Cerebellar cortex (tissue), 1 donor: ENCODE measurements around the gene CCDC106.

ENCODE experiments used
- DNase-seq: peaks from one replicate; pipeline ENCODE4 v3.0.0-alpha.2; 2015; ENCODE audit warnings: low spot score

CCDC106 gene

DNA sequence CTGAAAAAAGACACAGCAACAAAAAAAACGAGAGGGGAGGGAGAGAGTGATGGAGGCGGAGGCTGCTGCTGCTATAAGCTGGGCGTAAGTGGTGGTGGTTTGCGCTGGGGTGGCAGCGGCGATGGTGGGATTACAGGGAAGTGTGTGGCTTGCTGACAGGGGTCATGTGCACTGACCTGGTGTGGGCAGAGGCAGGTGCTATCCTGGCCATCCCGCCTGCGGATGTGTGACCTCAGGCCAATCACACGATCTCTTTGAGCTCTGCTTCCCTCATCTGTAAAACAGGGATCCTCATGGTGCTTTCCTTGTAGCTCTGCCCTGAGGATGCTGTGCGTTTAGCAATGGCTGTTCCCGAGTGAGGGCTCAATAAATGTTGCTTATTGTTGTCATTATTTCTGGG is 10.5 kb upstream of the CCDC106 start:
- no peak for DNase-seq

DNA sequence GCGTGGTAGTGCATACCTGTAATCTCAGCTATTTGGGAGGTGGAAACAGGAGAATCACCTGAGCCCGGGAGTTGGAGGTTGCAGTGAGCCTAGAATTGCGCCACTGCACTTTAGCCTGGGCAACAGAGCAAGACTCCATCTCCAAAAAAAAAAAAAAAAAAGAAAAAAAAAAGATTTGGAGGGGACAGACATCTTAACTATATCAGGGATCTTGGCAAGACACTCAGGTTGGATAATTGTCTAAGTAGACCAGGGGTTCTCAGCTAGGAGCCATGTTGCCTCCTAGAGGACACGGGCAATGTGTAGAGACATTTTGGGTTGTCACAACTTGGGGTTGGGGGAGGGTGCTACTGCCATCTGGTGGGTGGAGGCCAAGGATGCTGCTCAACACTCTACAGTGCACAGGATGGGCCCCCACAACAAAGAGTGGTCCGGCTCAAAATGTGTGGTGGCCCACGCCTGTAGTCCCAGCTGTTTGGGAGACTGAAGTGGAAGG is 9.1 kb upstream of the CCDC106 start:
- DNase-seq = no peak

DNA sequence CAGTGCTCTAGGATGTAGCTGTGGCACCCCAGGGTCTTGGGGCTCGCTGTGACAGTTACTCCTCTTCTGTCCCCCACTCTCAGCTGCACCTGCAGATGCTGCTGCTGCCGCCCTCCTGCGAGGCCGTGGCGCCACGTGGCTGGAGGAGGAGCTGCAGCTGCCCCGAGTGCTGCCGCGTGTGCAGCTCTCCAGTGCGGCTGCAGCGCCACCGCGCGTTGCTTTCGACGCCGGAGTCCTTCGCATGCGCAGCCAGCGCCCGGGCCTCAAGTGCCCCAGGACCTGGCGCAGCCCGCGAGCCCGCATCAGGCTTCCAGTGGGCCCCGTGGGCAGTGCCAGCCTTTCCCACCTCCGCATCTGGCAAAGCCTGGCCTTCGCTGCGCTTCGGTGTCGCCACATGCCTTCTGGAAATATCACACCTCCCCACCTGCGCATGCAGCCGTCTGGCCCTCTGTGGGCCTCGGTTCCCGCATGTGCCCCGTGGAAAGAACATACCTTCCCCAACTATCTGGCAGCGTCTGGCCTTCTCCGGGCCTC is 7.9 kb upstream of the CCDC106 start:
- DNase-seq = no peak

DNA sequence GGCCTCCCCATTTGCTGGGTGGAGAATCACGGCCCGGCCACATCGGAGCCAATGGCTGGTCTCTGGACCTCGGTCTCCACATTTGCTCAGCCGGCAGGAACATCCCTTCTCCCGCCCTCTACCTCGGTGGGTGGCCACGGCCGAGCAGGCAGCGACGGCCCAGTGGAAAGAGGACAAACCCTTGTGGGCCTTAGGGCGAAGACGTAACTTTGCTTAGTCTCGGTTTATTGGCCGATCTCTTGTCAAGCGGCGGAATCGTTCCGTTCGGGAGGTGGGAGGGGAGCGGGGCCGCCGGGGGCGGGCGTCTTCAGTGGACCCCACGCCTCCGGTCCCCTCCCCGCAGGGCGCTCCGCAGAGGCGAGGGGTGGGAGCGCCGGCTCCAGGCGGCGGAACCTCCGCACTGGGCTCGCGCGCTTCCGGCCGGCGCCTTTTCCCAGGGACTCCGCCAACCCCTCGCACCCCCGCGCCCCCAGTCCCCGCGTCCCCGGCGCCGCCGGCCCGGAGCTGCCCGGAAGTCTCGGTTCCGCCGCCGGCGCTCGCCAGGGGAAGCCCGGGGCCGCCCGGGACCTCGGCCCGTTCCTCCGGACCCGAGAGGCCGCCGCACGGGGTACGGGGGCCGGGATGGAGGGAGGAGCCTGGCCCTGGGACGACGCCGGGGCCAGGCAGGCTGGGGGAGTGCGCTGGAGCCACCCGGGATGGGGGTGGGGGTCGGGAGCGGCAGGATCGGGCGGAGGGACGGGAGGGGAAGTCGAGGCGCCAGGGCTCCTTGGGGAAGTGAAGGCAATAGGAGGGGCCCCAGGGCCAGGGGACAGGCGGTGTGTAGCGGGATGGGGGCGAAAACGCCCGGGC is 7.2 kb upstream of the CCDC106 start, which contains the start of gene ZNF580:
ZNF580 (plus strand) TSS at position 426 of the 849 bp plus-strand sequence. CDS start 1,507 bp downstream, outside the sequence.
- peak; percentile 69 for DNase-seq

DNA sequence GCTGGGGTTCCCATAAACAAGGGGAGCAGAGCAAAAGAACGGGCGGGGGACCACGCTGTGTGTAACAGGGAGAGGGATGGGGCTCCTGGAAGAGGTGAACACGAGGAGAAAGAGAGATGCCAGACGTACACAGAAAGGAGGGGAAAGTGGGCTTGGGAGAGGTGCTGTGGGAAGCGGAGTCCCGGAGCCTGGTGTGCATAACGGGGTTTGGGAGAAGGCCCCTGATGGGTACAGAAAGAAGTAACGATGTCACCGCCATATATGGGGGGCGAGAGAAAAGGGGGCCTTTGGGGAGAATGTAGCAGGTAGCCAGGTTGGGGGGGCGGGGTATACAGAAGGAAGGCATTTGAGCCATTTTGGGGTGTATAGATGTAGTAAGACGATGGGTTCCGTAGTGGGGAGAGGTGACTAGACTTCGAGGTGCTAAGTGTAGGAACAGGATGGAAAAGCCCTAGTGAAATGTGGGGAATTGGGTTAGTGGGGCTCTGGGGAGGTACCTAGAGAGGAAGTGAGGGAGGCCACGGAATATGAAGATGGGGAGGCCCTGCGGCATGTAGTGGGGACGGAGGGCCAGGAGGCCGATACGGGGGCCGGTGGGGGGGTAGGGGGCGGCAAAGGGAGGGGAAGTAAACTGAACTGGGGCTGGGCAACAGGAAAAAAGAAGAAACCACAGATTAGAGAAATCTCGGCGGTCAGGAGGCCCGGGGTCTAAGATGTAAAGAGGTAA is 6.4 kb upstream of the CCDC106 start:
- DNase-seq = peak; percentile 51

DNA sequence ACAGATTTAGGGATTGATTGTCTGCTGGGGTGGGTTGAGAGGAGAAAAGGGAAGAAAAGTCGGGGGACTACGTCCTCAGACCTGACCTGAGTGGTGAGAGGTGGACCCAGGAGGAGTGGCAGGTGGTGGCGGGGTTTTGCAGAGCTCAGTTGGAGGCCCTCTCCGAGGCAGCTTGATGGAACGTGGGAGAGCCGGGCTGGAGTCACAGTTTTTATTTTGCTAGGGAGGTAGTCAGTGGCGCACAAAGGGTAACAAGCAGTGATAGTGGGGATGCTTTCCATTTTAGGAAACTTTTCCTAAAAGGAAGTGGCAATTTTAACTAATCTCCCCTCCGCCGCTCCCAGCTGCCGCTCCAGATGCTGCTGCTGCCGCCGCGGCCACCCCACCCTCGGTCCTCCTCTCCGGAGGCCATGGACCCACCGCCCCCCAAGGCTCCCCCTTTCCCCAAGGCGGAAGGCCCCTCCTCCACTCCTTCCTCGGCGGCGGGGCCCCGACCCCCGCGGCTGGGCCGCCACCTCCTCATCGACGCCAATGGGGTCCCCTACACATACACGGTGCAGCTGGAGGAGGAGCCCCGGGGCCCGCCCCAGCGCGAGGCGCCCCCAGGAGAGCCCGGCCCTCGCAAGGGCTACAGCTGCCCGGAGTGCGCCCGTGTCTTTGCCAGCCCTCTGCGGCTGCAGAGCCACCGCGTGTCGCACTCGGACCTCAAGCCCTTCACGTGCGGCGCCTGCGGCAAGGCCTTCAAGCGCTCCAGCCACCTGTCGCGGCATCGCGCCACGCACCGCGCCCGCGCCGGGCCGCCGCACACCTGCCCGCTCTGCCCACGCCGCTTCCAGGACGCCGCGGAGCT is 5.6 kb upstream of the CCDC106 start:
- DNase-seq = no peak

DNA sequence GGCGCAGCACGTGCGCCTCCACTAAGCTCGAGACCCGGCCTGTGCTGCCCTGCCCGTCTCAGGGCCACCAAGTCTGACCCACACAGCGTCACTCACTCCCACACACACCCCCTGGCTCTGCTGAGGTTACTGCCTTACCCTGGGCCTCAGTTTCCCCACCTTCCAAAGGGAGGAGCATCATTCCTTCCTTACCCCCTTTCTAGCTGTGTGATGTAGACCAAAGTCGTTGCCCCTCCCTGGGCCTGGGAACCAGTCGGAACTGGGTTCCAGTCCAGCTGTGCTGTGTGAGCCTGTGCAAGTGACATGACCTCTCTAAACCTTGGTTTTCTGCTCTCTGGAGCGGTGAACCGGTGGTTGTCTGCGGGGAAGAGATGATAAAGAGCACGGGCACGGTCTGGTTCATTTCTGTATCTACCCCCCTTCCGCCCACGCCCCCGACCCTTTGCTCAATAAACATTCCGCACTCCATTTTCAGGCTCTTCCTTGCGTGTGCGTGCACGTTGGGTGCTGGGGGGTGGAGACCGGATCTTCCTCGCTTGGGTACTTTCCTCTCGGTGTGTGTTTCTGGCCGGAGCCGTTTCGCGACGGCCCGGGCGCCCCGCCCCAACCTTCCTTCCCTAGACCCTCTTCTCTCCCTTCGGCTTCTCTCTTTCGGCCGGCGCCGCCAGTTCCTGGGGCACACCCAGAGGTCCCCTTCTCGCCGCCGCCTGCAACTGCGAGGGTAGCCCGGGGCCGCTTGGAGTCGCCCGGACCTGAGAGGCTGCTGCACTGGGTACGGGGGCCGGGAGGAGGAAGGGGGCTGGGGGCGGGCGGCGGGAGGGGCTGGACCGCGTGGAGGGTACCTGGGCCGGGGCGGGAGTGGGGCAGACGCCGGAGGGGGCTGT is 4.8 kb upstream of the CCDC106 start, which contains the start of gene ZNF581:
ZNF581 (plus strand) TSS at position 647 of the 884 bp plus-strand sequence. CDS start 923 bp downstream, outside the sequence.
- DNase-seq = peak; percentile 77

DNA sequence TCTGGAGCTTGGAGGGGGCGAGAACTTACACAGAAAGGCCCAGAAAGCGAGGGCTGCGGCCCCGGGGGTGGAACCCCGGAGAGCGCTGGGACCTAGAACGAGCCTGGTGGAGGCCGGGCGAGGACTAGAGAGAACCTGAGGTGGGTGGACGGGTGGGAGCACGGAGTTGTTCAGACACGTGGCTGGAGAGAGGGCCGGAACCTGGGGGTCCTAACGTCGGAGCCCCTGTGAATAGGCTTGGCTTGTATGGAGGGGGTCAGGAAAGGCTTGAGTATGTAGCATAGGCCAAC is 4.2 kb upstream of the CCDC106 start:
- DNase-seq = no peak

DNA sequence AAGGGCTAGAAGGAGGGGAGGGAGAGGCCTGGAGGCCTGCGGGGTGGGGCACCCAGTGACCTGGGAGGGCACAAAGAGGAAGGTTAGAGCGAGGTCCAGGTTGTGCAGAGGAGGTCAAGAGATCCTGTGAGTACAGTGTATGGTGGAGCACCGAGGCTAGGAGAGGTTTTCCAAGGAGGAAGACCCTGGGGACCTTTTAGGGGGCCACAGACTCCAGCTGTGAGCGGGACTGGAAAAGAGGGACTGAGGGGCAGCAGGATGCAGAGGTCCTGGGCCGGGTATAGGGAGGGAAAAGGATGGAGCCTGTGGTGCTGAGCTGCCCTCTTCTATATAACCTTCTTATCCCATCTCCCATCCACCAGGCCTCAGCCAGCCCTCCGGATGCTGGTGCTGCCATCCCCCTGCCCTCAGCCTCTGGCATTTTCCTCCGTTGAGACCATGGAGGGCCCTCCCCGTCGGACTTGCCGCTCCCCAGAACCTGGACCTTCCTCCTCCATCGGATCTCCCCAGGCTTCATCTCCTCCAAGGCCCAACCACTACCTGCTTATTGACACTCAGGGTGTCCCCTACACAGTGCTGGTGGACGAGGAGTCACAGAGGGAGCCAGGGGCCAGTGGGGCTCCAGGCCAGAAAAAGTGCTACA is 3.7 kb upstream of the CCDC106 start:
- no peak for DNase-seq

DNA sequence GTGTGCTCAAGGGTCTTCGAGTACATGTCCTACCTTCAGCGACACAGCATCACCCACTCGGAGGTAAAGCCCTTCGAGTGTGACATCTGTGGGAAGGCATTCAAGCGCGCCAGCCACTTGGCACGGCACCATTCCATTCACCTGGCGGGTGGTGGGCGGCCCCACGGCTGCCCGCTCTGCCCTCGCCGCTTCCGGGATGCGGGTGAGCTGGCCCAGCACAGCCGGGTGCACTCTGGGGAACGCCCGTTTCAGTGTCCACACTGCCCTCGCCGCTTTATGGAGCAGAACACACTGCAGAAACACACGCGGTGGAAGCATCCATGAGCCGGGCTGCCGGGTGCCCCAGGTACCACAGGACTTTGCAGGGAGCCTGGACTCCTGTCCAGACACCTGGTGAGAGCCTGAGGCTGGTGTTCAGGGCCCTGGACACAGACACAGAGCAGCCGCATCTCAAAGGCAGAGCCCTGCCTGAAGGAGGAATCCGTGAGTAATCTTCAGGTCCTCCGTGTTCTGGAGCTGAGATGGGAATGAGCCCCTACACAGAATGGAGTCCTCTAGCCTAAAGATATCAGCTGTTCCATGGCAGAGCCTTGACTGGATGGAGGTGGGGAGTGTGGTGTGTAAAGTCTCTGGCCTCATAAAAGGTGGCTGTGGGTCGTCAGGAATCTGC is 3.0 kb upstream of the CCDC106 start:
- no peak for DNase-seq

DNA sequence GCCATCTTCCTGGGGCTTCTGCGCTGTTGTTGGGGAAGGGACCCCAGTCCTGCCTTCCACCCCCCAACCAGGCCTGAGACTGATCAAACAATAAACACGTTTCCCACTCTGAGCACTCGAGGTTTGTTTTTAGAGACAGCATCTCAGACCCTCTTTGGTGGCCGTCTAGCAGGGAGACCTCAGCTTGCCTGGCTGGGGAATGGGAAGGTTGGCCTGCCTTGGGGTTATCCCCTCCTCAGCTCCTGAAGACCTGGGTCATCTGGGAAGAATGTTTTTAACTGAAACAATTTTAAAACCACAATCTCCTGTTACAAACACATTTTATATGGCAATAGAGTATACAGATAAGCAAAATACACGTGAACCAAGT is 2.5 kb upstream of the CCDC106 start:
- no peak for DNase-seq

DNA sequence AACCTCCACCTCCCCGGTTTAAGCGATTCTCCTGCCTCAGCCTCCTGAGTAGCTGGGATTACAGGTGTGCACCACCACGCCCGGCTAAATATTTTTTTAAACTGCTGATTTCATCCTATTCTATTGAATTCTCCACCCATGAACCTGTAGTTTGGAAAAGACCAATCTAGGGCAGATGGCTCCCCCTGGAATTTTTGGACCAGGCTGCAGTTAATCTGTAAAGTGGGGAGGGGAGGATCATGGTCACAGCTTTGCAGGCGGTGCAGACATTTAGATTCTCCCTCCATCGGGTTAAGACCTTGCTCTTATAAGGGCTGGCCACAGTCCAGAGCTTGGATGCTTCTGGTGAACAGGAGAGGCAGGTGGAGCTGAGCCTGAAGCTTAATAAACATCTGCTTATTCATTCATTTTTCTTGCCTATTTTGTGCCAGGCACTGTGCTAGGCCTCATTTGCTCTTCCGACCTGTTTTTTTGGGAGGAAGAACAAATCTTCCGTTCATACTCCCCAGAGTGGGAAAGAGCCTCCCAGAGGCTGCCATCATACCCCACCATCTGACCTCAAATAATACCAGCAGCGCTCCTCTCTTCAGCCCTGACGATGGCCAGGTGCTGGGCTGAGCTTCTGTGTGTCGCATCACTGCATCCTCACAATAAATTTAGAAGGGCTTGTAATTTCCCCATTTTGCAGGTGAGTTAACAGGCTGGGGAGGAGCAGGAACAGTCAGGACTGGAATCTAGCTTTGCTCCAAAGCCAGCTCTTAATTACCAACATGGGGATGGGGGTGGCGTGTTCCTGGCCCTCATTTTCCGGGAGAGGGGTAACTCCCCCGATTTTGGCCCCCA is 902 bp upstream of the CCDC106 start:
- DNase-seq = peak; percentile 48

DNA sequence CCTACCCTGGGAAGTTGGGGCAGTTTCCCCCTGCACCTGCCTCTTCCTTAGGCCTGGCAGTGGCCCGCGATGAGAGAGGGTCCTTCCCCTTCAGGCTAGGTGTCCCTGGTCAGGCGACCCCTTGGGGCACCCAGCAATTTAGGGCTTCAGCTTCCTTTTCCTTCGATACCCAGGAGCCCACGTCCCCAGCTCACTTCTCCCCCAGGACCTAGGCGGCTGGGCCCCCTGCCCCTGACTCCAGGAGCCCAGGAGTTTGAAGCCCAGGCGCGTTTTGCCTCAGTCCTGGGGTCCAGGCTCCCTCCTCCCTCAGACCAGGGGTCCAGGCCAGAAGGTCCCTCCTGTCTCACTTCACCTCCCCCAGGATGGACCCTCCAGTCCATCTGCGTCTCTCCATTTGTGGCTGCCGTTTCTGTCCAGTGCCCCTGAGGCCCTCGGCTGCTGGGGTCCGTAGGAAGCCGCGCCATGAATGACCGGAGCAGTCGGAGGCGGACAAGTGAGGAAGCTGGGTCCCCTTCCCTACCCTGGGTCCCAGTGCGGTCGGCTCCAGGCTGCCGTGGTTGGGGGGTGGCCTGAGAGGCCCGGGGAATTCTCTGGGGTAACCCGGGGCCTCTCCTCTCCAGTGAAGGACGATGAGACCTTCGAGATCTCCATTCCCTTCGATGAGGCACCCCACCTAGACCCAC is 714 bp downstream of the CCDC106 start:
- no peak for DNase-seq

DNA sequence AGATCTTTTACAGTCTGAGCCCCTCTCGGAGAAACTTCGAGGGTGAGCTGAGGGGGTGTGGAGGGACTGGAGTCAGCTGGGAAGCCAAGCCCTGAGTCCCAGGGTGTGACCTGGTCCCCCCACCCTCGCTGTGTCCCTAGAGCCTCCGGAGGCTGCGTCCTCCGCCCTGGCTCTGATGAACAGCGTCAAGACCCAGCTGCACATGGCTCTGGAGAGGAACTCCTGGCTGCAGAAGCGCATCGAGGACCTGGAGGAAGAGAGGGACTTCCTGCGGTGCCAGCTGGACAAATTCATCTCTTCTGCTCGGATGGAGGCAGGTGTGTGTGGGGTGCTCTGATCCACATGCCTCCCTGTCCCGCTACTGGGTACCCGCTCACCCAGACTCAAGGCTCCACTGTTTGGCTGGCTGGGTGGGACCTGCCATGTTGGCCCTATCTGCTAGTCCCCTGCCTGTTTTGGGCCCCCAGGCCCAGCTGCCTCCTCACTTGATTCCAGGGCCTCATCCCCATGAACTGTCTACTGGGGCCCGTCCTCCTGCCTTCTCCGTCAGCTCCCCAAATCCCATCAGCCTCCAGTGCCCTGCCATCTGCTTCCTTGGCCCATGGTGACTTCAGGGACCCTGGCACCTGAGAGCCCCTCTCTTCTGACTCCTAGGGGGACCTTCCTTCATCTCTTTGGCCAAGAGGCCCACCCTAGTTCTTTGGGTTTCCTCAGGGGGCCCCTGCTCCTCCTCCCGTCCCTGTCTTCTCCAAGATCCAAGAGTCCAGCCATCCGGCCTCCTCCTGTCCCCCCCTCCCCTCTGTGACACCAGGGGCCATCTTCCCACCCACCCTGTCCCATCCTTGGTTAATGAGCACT is 1.5 kb downstream of the CCDC106 start:
- no peak for DNase-seq

DNA sequence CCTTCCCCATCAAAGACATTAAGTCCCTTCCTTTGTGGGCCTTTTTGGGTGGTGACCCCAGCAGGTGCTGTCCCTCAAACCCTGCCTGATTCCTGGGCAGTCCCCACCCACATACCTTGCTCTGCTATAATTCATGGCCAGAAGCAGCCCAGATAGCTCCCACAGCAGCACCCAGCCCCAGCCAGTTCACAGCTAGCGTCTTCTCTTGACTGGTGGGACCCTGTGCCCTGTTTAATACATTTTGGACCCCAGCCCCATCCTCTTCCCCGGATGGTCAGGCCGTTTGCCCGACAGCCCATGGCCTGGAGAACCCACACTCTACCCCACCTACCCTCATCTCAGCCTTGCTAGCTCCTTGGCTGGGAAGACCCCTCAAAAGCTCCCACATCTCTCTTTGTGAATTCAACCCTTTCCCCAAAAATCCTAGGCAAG is 2.1 kb downstream of the CCDC106 start:
- no peak for DNase-seq

DNA sequence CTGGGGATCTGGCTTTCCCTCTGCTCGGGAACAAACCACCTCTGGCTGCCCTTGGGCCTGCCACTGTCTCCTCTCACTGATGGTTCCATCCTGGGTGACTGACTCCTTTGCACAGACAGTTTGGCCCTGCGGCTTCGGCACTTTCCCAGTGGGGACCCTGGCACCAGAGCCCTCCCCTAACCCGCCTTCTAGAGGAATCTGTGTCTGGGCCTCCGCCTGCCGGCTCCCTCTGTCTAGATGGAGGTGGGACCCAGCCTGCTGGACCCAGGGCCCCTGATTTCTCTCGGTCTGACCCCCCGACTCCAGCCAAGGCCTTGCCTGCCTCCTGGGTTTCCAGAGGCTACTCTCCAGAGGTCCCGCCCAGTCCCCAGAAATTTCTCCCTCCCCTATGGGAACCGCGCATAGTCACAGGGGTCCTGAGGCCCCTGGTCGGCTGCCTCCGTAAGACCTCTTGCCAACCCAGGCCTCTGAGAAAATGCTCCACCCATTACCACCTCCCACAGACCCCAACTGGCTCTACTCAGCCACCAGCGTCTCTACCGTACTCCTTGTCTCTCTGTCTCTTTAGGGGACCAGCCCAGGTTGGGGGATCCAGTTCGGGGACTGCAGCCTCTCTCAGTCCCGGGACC is 2.7 kb downstream of the CCDC106 start:
- DNase-seq = no peak

DNA sequence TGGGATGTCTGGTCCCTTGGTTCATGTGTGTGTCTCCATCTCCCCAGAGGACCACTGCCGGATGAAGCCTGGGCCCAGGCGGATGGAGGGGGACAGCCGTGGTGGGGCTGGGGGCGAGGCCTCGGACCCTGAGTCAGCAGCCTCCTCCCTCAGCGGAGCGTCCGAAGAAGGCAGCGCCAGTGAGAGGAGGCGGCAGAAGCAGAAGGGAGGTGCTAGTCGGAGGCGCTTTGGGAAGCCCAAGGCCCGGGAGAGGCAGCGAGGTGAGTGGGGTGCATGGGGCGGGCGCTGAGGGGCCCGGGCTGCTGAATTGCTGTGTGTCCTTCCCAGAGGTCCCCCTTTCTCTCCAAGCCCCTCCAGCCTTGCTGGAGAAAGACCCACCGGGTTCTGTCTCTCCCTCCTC is 3.2 kb downstream of the CCDC106 start:
- DNase-seq = no peak
